Erythroblast (primary cell): ENCODE results near the gene PICALM.
A peak's percentile ranks its signal among the peaks of the same experiment; 100 is the strongest.

Experiments
- GATA1 ChIP-seq: IDR thresholded peaks from 2 replicates; pipeline ENCODE4 v1.6.1; 2011; ENCODE audit warnings: low read depth, mild to moderate bottlenecking, control low read depth, low read length, moderate library complexity
- POLR2A ChIP-seq: IDR thresholded peaks from 2 replicates; pipeline ENCODE4 v1.6.1; 2011; ENCODE audit warnings: mild to moderate bottlenecking, low read length

GRCh38 chr11:86069408-86070101, 671 bp upstream of the PICALM start:
- TF ChIP-seq POLR2A (peak; percentile 14), GATA1 (no peak)
